ENCODE data around the gene CYP3A7. TPM values are rescaled to one million over a fixed set of nuclear protein-coding genes. Genes with fewer than 3 reads are reported as not detected.

Gene CYP3A7
- total RNA-seq, 1 experiment from 2014 or later: not detected

Small RNAs within 50 kb of the gene (small RNA-seq; reads per million reads assigned to genes)
- 0 reads per million in 2 experiments for gene CYP3A51P
- 0 reads per million in 2 experiments for gene CYP3A7-CYP3A51P

Other genes starting within 250 kb of the CYP3A7 start
- gene ZNF394, start 234.9 kb downstream of the CYP3A7 start, total RNA-seq (2014; rRNA removed; shearing (Covaris generic)): 36.5 and 40.5 TPM in 2 replicates
- gene ZKSCAN5, start 230.5 kb downstream of the CYP3A7 start, total RNA-seq (2014; rRNA removed; shearing (Covaris generic)): 24.6 and 26.2 TPM in 2 replicates
- gene FAM200A, start 183.1 kb downstream of the CYP3A7 start, total RNA-seq (2014; rRNA removed; shearing (Covaris generic)): 16.5 and 19.5 TPM in 2 replicates
- gene ZNF655, start 176.6 kb downstream of the CYP3A7 start, total RNA-seq (2014; rRNA removed; shearing (Covaris generic)): 105 and 110 TPM in 2 replicates
- 0.53 TPM in 1 of 2 replicates, not detected in the other for gene TMEM225B, start 136.9 kb downstream of the CYP3A7 start, total RNA-seq (2014; rRNA removed; shearing (Covaris generic))
- gene ZSCAN25, start 118.2 kb downstream of the CYP3A7 start, total RNA-seq (2014; rRNA removed; shearing (Covaris generic)): 16.9 and 18.2 TPM in 2 replicates
- gene CYP3A5, start 55.2 kb downstream of the CYP3A7 start, total RNA-seq (2014; rRNA removed; shearing (Covaris generic)): not detected in 2 replicates
- not detected in 2 replicates for gene CYP3A4, start 49.0 kb upstream of the CYP3A7 start, total RNA-seq (2014; rRNA removed; shearing (Covaris generic))
- not detected in 2 replicates for gene CYP3A43, start 92.8 kb upstream of the CYP3A7 start, total RNA-seq (2014; rRNA removed; shearing (Covaris generic))
- not detected in 2 replicates for gene OR2AE1, start 141.8 kb upstream of the CYP3A7 start, total RNA-seq (2014; rRNA removed; shearing (Covaris generic))
- not detected in 2 replicates for gene TRIM4, start 184.3 kb upstream of the CYP3A7 start, total RNA-seq (2014; rRNA removed; shearing (Covaris generic))
- gene GJC3, start 194.4 kb upstream of the CYP3A7 start, total RNA-seq (2014; rRNA removed; shearing (Covaris generic)): 0.29 and 1.0 TPM in 2 replicates
- 1.1 and 1.8 TPM in 2 replicates for gene AZGP1, start 240.8 kb upstream of the CYP3A7 start, total RNA-seq (2014; rRNA removed; shearing (Covaris generic))